ENCODE measurements around the gene SLC25A47. TPM values are rescaled to one million over a fixed set of nuclear protein-coding genes. Genes with fewer than 3 reads are reported as not detected.

Gene SLC25A47
- total and polyA plus RNA-seq, 2 donors (not counting 1 experiment from before 2014, with no cell fraction given), result under 0.01 TPM; not detected in 1

- no peaks in the 10 kb centered on the region for H3K27me3 ChIP-seq (ENCODE audit: control insufficient read depth, insufficient read depth, low read length)
- H3K27ac ChIP-seq (ENCODE audit: insufficient read depth, low read length), result no peak overlapping the region
- peak overlapping the region; percentile 13 for H3K4me2 ChIP-seq (ENCODE audit: extremely low read depth, insufficient read depth, low read length)
- H2AFZ ChIP-seq (ENCODE audit: low read length), result no peak overlapping the region
- H3K9me3 ChIP-seq (ENCODE audit: control insufficient read depth, insufficient read depth, low read depth, low read length), result no peaks in the 10 kb centered on the region
- no peak for DNase-seq (ENCODE audit: low read depth in 2 of 2)
- TF ChIP-seq CTCF (conservative IDR thresholded peaks at IDR 0.05 in 1 of 2, IDR thresholded peaks at IDR 0.05 in 1 of 2; ENCODE audit: low read depth in 1 of 2, low read length in 2 of 2) (no peak), EZH2 (IDR thresholded peaks at IDR 0.05; ENCODE audit: low read length, missing control alignments) (no peak)
- H3K9ac ChIP-seq (ENCODE audit: insufficient read depth, low read length), result no peak overlapping the region
- H3K4me3 ChIP-seq (replicated peaks in 1 of 4; ENCODE audit: control extremely low read depth in 1 of 4, insufficient read depth in 1 of 4, low read depth in 3 of 4, low read length in 4 of 4), result peak overlapping the region in 2 of 4 experiments; percentile 6 to 77
- H4K20me1 ChIP-seq (ENCODE audit: control insufficient read depth, extremely low read depth, insufficient read depth, low read length), result no peaks in the 10 kb centered on the region
- H3K36me3 ChIP-seq (ENCODE audit: control insufficient read depth, insufficient read depth, low read length), result no peaks in the 10 kb centered on the region
- H3K4me1 ChIP-seq (ENCODE audit: control insufficient read depth, extremely low read depth, insufficient read depth, low read length), result peaks cover 5% of the 10 kb centered on the region
- peaks cover 10% of the 10 kb centered on the region for H3K79me2 ChIP-seq (ENCODE audit: control insufficient read depth, insufficient read depth, low read length)
Measured at GRCh38 chr14:100283984-100284881, 38.9 kb upstream of the SLC25A47 start.

GRCh38 chr14:100285021-100285912 lies 37.9 kb upstream of the SLC25A47 start:
- peak overlapping the region; percentile 69 for H2AFZ ChIP-seq (ENCODE audit: low read length)
- H3K9me3 ChIP-seq (ENCODE audit: control insufficient read depth, insufficient read depth, low read depth, low read length), result no peaks in the 10 kb centered on the region
- H3K36me3 ChIP-seq (ENCODE audit: control insufficient read depth, insufficient read depth, low read length), result peaks cover 3% of the 10 kb centered on the region
- no peaks in the 10 kb centered on the region for H4K20me1 ChIP-seq (ENCODE audit: control insufficient read depth, extremely low read depth, insufficient read depth, low read length)
- TF ChIP-seq EZH2 (IDR thresholded peaks at IDR 0.05; ENCODE audit: low read length, missing control alignments) (no peak), CTCF (conservative IDR thresholded peaks at IDR 0.05 in 1 of 2, IDR thresholded peaks at IDR 0.05 in 1 of 2; ENCODE audit: low read depth in 1 of 2, low read length in 2 of 2) (peak; percentile 62 to 76)
- H3K27me3 ChIP-seq (ENCODE audit: control insufficient read depth, insufficient read depth, low read length), result no peaks in the 10 kb centered on the region
- peak; percentile 43 to 53 for DNase-seq (ENCODE audit: low read depth in 2 of 2)
- peak overlapping the region; percentile 87 for H3K27ac ChIP-seq (ENCODE audit: insufficient read depth, low read length)
- H3K4me3 ChIP-seq (replicated peaks in 1 of 4; ENCODE audit: control extremely low read depth in 1 of 4, insufficient read depth in 1 of 4, low read depth in 3 of 4, low read length in 4 of 4), result peak overlapping the region; percentile 57 to 77 (median 72)
- H3K9ac ChIP-seq (ENCODE audit: insufficient read depth, low read length), result peak overlapping the region; percentile 92
- H3K4me2 ChIP-seq (ENCODE audit: extremely low read depth, insufficient read depth, low read length), result peak overlapping the region; percentile 97
- peaks cover 5% of the 10 kb centered on the region for H3K4me1 ChIP-seq (ENCODE audit: control insufficient read depth, extremely low read depth, insufficient read depth, low read length)
- H3K79me2 ChIP-seq (ENCODE audit: control insufficient read depth, insufficient read depth, low read length), result peaks cover 3% of the 10 kb centered on the region

DNA sequence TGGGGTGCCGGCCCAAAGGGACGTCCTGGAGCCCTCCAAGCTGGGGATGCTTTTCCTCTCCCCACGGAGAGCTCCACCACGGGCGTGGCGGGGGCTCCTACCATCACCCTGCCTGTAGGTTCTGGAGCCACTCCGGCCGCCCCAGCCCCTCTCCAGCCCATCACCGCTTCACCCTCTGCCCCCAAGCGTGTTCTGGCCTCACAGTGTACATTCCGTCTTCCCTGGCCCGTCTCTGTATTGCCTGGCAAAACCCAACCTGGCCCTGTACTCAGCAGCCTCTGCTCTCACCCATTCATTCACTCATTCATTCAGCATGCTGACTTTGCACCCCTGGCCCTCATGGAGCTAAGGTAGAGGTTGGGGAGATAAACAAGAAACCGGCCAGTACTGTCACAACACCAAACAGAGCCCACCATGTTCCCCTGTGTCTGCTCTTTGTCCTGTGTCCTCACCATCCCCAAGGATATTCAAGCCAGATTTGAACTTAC lies 37.2 kb upstream of the SLC25A47 start:
- Histone ChIP-seq H3K36me3 (ENCODE audit: control insufficient read depth, insufficient read depth, low read length) (peaks cover 3% of the 10 kb centered on the region), H3K4me3 (replicated peaks in 1 of 4; ENCODE audit: control extremely low read depth in 1 of 4, insufficient read depth in 1 of 4, low read depth in 3 of 4, low read length in 4 of 4) (peak overlapping the region; percentile 24 to 77 (median 72)), H2AFZ (ENCODE audit: low read length) (no peak overlapping the region), H3K4me2 (ENCODE audit: extremely low read depth, insufficient read depth, low read length) (peak overlapping the region; percentile 59), H3K4me1 (ENCODE audit: control insufficient read depth, extremely low read depth, insufficient read depth, low read length) (peaks cover 5% of the 10 kb centered on the region), H3K9me3 (ENCODE audit: control insufficient read depth, insufficient read depth, low read depth, low read length) (no peaks in the 10 kb centered on the region), H3K79me2 (ENCODE audit: control insufficient read depth, insufficient read depth, low read length) (no peaks in the 10 kb centered on the region), H3K9ac (ENCODE audit: insufficient read depth, low read length) (no peak overlapping the region), H3K27me3 (ENCODE audit: control insufficient read depth, insufficient read depth, low read length) (no peaks in the 10 kb centered on the region), H4K20me1 (ENCODE audit: control insufficient read depth, extremely low read depth, insufficient read depth, low read length) (no peaks in the 10 kb centered on the region), H3K27ac (ENCODE audit: insufficient read depth, low read length) (no peak overlapping the region)
- no peak for TF ChIP-seq EZH2 (IDR thresholded peaks at IDR 0.05; ENCODE audit: low read length, missing control alignments)
- TF ChIP-seq CTCF (conservative IDR thresholded peaks at IDR 0.05 in 1 of 2, IDR thresholded peaks at IDR 0.05 in 1 of 2; ENCODE audit: low read depth in 1 of 2, low read length in 2 of 2), result no peak
- DNase-seq (ENCODE audit: low read depth in 2 of 2), result no peak
